KG1 (cell line): ENCODE results near the gene PCDH15.

Source experiments
- DNase-seq: peaks from one replicate; lab custom pipeline; 2025; lab: John Stamatoyannopoulos, UW

PCDH15 gene

DNA sequence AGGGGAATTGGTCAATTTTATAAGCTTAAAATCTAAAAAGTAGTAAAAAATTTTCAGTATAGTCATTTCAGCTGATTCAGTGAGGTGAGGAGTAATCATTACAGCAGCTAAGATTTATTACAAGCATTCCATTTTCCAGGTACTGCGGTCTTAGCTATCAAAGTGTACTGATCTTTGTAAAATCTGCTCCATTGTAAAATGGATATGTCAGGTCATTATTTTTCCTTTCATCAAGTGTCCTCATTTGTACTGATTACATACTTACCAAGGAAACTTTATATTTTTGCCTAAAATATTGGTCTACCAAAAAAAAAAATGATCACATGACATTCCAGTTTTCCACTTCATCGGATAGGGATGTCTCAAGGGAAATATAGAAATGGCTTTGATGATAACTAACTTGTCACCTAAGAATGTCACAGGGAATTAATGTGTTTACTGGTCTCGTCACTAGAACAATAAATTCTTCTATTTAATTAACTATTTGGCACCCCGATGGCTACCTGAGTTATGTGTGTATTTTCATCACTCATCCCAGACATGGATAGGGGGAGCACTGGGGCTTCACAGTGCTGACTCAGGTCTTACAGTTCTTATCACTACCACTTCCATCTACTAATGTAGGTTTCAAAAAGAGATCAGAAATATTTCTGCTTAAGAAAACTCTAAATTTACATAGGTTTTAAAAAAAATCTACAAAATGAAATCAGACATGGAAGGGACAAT is 948.4 kb downstream of the PCDH15 start:
- no peak for DNase-seq

DNA sequence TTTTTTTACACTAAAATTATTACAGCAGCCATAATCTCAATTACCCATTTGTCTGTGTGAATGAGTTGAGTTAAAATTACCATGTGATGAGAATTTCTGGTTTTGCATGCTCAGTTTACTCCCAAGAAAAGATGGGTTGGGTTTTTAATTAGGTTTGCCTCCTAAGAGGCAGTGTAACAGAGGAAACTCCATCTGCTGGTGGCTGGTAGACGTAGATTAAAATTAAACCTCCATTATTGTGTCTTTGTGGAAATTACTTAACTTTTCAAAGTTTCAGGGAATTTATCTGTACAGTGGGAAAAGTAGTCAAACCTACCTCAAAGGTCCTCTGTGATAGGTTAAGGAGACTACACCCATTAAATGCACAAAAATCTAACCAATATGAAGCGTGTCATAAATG is 954.2 kb downstream of the PCDH15 start:
- DNase-seq, result no peak

DNA sequence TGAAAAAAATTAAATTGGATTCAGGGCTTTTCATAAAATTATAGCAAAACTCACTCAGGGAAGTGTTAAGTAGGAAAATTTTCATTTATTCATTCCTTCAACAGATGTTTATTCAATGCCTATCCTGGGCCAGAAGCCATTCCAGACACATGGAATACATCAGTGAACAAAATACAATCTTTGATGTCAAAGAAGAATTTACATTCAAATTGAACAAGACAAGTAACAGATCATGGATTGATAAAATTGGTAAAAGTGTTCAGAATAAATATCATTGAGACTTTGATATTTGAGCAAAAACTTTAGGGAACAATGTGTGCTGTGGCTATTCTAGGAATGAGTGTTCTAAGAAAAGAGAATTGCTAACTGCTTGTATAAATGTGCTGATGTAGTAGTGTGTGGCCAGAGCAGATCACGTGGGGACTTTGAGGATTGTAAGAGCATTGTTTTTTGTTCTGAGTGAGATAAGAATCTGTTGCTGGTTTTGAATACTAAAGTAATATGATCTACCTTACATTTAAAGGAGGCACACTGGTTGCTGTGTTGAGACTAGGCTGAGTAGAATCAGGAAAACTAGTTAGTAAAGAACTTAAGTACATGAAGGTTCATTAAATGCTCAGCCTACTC is 957.2 kb downstream of the PCDH15 start:
- DNase-seq, result no peak

DNA sequence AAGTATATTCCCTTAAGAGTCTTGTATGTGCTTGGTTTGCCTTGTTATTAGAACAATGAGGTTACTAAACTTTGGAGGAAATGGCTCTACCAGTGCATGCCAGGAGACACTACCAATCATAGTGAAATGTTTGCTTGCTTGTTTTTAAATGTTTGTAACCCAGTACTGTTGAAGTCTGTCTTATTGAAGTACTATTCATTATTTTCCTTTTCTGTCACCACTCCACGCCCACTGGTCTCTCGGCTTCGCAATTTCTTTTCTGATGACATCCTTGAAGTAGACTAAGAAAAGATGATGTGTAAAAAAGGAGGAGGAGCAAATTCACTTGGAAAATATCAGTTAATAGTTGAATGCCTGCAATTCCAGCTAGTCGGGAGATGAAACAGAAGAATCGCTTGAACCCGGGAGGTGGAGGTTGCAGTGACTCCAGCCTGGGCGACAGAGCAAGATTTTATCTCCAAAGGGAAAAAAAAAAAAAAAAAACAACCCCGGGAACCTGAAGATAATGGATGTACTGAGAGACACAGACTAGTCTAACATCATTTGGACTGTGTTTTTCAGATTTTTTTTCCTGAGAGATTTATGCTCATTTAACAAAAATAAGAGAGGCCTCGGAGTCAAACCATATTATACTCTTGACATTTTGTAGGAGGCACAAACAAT is 959.4 kb downstream of the PCDH15 start:
- DNase-seq, result no peak

DNA sequence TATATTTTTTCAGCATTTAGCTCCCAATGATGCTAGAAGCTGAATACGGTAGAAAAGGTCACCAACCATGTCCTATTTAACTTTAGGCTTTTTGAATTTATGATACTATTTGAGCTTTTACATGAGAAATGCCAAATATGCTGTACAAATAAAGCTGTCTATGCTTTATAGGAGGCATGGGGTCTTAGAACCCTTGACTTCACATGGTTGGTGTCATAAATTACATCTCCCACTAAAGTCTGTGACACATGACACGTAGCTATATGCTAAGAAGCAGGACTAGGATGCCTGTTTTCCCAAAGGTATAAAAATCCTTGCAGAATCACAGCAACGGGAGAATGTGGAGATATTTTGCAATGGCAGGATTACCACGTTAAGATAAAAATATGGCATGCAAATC is 960.4 kb downstream of the PCDH15 start:
- DNase-seq, result no peak

DNA sequence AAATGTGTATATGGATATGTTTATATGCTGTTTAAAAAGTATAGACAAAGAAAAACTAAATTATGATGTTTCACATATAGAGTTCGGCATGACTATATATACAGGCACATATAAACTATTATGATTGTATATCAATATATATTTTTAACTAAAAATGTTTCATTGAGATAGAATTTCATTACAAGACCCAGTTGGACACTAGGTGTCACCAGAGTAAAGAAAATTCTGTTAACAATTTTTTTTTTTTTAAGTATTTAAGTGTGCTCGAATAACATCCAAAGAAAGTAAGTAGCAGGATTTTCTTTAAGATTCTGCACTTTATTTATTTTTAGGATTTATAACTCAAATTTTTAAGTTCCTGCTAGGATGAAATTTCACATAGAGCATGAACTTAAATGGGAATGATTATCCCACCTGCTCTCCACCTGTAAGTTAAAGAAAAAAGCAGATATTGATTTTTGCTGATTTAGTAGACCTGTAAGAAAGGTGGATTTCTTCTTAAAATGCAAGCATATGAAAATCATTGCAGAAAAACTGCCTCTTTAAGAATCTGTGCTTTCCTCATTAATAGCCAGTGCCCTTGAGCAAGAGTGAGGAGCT is 961.5 kb downstream of the PCDH15 start:
- DNase-seq, result peak; percentile 1

DNA sequence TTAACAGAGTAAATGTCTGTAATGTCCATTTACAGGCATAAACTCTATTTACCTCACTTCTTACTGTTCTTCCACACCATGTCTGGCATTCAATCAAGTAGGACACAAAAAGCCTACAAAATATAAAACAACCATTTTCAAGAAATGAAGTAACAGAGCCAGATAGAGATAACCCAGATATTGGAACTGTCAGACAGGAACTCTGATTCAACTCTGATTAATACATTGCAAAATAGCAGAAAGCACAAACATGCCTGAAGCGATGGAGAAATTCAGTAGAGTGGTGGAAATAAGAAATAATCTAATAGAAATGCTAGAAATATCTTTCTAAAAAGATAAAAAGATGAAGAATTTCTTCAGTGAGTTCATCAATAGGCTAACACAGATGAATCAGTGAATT is 964.4 kb downstream of the PCDH15 start:
- DNase-seq, result no peak

DNA sequence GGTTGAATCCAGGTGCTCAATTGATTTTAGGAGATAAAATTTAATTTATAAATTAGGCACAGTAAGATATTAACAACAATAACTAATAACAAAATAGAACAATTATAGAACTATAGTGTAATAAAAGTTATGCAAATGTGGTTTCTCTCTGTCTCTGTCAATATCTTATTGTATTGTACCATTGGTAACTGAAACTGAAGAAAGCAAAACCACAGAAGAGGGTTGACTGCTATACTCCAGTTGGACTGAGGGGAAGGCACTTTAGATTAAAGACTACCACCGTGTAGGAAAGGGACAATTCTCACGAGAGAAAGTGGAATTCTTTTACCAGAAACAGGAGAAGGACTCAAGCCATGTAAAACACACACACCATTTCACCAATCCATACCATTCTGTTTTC is 967.1 kb downstream of the PCDH15 start:
- DNase-seq, result no peak

DNA sequence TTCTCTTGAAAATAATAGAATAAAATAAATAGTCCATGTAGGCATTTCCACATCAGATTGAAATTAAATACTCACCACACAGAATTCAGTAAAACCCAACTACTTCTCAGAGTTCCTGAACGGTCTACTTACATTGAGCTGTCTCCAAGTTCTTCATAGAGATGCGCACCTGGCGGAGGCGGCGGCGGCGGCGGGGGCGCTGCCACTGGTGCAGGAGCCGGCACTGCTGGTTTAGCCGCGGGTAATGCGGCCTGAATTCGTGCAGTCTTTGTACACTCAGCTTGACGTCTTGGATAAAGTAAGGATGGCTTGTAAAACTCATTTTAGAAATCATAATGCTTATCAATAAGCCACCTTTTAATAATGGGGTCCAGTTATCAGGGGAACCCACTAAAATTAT is 973.8 kb downstream of the PCDH15 start:
- no peak for DNase-seq

DNA sequence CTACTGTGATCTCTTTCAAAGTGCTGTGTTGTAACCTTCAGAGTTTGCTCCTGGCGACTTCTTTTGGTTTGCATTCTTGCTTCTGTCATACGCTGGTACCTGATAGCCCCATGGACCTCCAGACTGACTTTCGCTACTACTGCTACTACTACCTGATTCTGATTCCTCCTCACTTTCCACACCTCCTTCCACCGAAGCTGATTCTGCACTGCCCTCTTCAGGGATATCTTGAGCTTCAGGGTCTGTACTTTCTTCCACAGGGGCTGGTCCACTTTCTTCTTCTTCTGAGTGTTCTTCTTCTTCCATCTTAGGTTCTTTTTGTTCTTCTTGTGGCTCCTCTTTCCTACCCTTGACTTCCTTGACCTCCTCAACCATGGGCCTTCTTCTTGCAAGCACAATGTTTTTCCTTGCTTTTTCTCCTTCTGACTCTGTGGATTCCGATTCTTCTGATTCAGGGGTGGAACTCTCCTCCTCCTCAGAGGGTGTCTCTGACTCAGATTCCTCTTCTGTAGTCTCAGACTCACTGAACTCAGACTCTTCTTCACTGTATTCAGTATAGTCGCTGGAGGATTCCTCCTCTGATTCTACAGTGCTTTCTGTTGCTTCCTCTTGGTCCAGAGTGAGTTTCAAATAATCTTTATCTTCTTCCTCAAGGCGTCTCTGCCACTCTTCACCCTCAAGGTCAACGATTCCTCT is 992.2 kb downstream of the PCDH15 start:
- DNase-seq, result no peak

DNA sequence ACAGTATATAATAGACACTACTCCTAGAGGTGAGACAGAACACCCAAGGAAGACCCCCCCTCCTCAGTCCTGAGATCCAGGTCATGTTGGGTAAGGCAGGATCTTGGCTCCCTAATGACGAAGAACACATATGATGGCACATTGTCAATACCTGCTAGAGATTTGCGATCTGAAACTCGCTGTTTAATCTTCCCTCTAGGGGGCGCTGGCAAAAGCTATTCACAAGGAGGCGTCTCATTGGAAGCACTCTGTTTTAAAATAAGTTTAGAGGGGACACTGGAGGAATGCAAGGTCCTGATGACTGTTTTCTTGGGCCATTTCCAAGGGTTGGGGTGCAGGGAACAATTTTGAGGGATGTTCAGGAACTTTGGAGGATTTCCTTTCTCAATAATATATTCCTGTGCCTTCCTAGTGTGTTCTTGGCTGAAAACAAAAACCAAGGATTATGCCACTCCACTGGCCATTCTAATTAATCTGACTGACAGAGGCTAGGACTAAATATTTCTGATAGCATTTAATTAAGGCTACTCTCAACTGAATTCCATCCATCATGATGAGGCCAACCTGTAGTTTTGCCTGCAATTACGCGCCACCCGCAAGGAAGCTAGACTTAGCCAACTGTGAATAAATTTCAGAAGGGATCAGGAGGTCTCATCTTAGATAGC is 1014.7 kb downstream of the PCDH15 start:
- DNase-seq, result no peak

DNA sequence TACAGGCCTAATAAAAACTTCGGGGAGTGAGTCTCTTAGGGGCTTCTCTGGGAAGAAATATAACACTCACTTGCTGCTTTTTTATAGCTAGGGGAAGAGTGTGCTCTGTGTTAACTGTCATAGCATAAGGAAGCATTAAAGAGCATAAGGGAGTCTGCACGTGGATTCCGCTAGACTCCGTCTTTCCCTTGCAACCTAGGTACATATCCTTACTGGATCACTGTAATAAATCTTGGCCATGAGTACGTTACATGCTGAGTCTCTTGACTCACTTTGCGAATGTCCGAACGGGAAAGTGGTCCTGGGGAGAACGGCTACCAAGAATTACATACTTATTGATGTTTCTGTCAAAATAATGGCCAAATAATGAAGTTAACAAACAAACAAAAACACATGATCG is 1029.3 kb downstream of the PCDH15 start:
- DNase-seq, result no peak

DNA sequence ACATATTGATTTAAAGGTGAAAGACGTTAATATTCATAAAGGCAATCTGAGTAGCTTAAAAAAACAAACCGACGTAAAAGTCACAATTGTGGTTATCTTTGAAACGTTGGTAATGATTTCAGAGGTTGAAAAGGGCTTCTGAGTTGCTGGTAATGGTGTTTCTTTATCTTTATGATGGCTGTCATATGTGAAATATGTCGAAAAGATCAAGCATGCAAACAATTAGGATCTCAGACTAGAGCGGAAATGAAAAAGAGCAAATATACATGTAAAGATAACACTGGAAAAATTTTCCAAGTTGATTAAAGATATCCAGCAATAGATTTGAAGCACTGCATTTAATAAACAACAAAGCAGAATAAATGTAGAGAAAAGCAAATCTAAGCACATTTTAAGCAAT is 1030.1 kb downstream of the PCDH15 start:
- DNase-seq, result no peak

DNA sequence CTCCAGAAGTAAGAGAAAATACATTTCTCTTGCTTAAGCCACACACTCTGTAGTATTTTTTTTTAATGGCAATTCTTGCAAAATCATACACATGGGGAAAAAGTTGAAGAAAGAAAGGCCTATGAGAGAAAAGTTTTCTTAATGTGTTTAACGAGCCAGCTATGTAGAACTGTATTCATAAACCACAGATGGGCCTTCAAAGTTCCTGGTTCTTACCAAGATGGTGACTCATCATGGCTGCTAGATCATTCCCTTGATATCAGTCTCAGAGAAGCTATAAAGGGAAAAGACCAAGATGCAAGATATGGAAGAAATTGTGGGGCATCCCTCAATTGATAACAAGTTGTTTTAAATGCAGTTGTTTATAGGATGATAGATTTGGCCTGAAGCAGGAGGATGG is 1035.7 kb downstream of the PCDH15 start:
- DNase-seq, result no peak

DNA sequence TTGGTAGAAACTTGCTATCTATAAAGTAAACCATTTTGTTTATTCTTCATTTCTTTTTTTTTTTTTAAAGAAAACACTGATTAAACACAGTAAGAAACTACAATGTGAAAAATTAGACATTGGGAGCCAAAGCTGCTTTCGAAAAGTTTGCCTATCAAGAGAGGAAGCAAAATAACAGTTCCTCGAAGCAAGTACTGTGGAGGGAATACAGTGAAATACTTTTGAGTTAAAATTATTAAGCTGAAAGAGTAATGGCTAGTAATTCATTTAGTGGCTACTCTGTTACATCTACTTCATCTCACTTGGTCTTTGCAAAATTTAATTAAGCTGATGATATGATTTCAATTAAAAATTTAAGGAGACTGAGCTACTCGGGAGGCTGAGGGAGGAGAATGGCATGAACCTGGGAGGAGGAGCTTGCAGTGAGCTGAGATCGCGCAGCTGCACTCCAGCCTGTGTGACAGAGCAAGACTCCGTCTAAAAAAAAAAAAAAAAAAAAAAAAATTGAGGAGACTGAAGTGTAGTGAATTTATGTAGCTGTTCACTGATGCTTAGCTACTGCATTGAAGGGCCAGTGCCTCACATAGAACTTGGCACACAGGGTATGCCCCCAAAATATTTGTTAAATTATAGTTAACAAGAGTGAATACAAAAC is 1046.3 kb downstream of the PCDH15 start:
- no peak for DNase-seq
